Smooth muscle cell of bladder (primary cell): ENCODE data around the gene XPA. TPM values are rescaled to one million over a fixed set of nuclear protein-coding genes. Genes with fewer than 3 reads are reported as not detected.

ENCODE experiments used
- total RNA-seq: library from RNA; depleted of rRNA; stranded (reverse); fragments of >200 nt; gene quantifications from 2 replicates; pipeline ENCODE4 v1.2.3, GENCODE V29; 2014

XPA gene
- total RNA-seq, result 6.6 and 7.5 TPM in 2 replicates

GRCh38 chr9:97696803-97697601, at the start of gene XPA:
XPA (minus strand) TSS chr9:97697340; CDS start chr9:97697292, 48 bp downstream.

GRCh38 chr9:97632985-97633858, 63.9 kb downstream of the XPA start, which contains the start of the genes NCBP1 and TSTD2:
NCBP1 (plus strand) TSS chr9:97633821; CDS start chr9:97633882, 61 bp downstream.
TSTD2 (minus strand) TSS chr9:97633368; CDS start chr9:97627562, 5,806 bp downstream.

Other genes with a start within 250 kb of the XPA start
- gene TMOD1, start 195.7 kb downstream of the XPA start, total RNA-seq, result 0.57 and 0.74 TPM in 2 replicates
- gene TSTD2, start 64.0 kb downstream of the XPA start, total RNA-seq, result 15.8 and 17.6 TPM in 2 replicates
- gene NCBP1, start 63.5 kb downstream of the XPA start, total RNA-seq, result 33.6 and 37.3 TPM in 2 replicates
- not detected in 2 replicates for gene FOXE1, start 155.9 kb upstream of the XPA start, total RNA-seq
- 13.7 and 14.9 TPM in 2 replicates for gene TRMO, start 225.2 kb upstream of the XPA start, total RNA-seq
- gene HEMGN, start 240.8 kb upstream of the XPA start, total RNA-seq, result not detected in 2 replicates